Measurements from ENCODE around the gene MYO16. TPM values are rescaled to one million over a fixed set of nuclear protein-coding genes. Genes with fewer than 3 reads are reported as not detected.

MYO16 gene
- total RNA-seq, 1 experiment from 2014 or later: 0.19 TPM

- Mint-ChIP-seq H3K27me3 (ENCODE audit: unreplicated experiment) (no peaks in the 10 kb centered on the region), H3K36me3 (ENCODE audit: insufficient read depth, unreplicated experiment) (no peaks in the 10 kb centered on the region), H3K4me1 (ENCODE audit: low read depth, unreplicated experiment) (no peaks in the 10 kb centered on the region), H3K4me3 (ENCODE audit: low read depth, unreplicated experiment) (no peak overlapping the region), H3K27ac (ENCODE audit: unreplicated experiment) (no peak overlapping the region), H3K9me3 (ENCODE audit: low read depth, unreplicated experiment) (no peaks in the 10 kb centered on the region)
- TF ChIP-seq CTCF (IDR thresholded peaks at IDR 0.05; ENCODE audit: unreplicated experiment): no peak
- CTCF ChIA-PET: no interaction called here
- intact Hi-C loops (cut with micrococcal nuclease; ENCODE audit: unreplicated experiment): no loop called here
- DNase-seq: no peak
- no TSS peak for BruUV-seq (replicated peaks)
These were observed 616.6 kb downstream of the MYO16 start for GRCh38 chr13:109246001-109246400.

GRCh38 chr13:109249780-109250528, 620.5 kb downstream of the MYO16 start:
- Mint-ChIP-seq H3K27me3 (ENCODE audit: unreplicated experiment) (no peaks in the 10 kb centered on the region), H3K4me1 (ENCODE audit: low read depth, unreplicated experiment) (no peaks in the 10 kb centered on the region), H3K27ac (ENCODE audit: unreplicated experiment) (no peak overlapping the region), H3K9me3 (ENCODE audit: low read depth, unreplicated experiment) (no peaks in the 10 kb centered on the region), H3K4me3 (ENCODE audit: low read depth, unreplicated experiment) (no peak overlapping the region), H3K36me3 (ENCODE audit: insufficient read depth, unreplicated experiment) (no peaks in the 10 kb centered on the region)
- TF ChIP-seq CTCF (IDR thresholded peaks at IDR 0.05; ENCODE audit: unreplicated experiment): no peak
- intact Hi-C loops (cut with micrococcal nuclease; ENCODE audit: unreplicated experiment): loop anchor here (10.0 kb wide), 1 partner anchor 95 kb away; no protein-coding TSS in a partner anchor
- CTCF ChIA-PET: no interaction called here
- DNase-seq: no peak
- no TSS peak for BruUV-seq (replicated peaks)

GRCh38 chr13:109251956-109252355, 622.5 kb downstream of the MYO16 start:
- TF ChIP-seq CTCF (IDR thresholded peaks at IDR 0.05; ENCODE audit: unreplicated experiment): no peak
- Mint-ChIP-seq H3K27me3 (ENCODE audit: unreplicated experiment) (no peaks in the 10 kb centered on the region), H3K27ac (ENCODE audit: unreplicated experiment) (no peak overlapping the region), H3K9me3 (ENCODE audit: low read depth, unreplicated experiment) (no peaks in the 10 kb centered on the region), H3K36me3 (ENCODE audit: insufficient read depth, unreplicated experiment) (no peaks in the 10 kb centered on the region), H3K4me3 (ENCODE audit: low read depth, unreplicated experiment) (no peak overlapping the region), H3K4me1 (ENCODE audit: low read depth, unreplicated experiment) (no peaks in the 10 kb centered on the region)
- intact Hi-C loops (cut with micrococcal nuclease; ENCODE audit: unreplicated experiment): loop anchor here (10.0 kb wide), 1 partner anchor 97 kb away; no protein-coding TSS in a partner anchor
- CTCF ChIA-PET: interaction anchor here (0.6 kb wide), 1 partner anchor 99 kb away, joined by 3 read pairs; no protein-coding TSS in a partner anchor
- no peak for DNase-seq
- no TSS peak for BruUV-seq (replicated peaks)

GRCh38 chr13:109253316-109253715, 623.9 kb downstream of the MYO16 start:
- Mint-ChIP-seq H3K27me3 (ENCODE audit: unreplicated experiment) (no peaks in the 10 kb centered on the region), H3K9me3 (ENCODE audit: low read depth, unreplicated experiment) (no peaks in the 10 kb centered on the region), H3K4me3 (ENCODE audit: low read depth, unreplicated experiment) (no peak overlapping the region), H3K36me3 (ENCODE audit: insufficient read depth, unreplicated experiment) (no peaks in the 10 kb centered on the region), H3K4me1 (ENCODE audit: low read depth, unreplicated experiment) (no peaks in the 10 kb centered on the region), H3K27ac (ENCODE audit: unreplicated experiment) (no peak overlapping the region)
- BruUV-seq (replicated peaks): no TSS peak
- DNase-seq: no peak
- intact Hi-C loops (cut with micrococcal nuclease; ENCODE audit: unreplicated experiment): loop anchor here (10.0 kb wide), 1 partner anchor 99 kb away; no protein-coding TSS in a partner anchor
- TF ChIP-seq CTCF (IDR thresholded peaks at IDR 0.05; ENCODE audit: unreplicated experiment): no peak
- CTCF ChIA-PET: no interaction called here
